CD8-positive, alpha-beta memory T cell (primary cell): Measurements from ENCODE around the gene TCF12. TPM values are rescaled to one million over a fixed set of nuclear protein-coding genes. Genes with fewer than 3 reads are reported as not detected.

ENCODE experiments used
- CTCF ChIA-PET: fragments of 350-600 bp; sonication (Branson Sonifier 250); formaldehyde crosslinking; loops from one replicate; lab custom pipeline; 2021; ENCODE audit warnings: antibody characterized with exemption; lab: Charles Lee
- POLR2A ChIA-PET: fragments of 350-600 bp; sonication (Branson Sonifier 250); formaldehyde crosslinking; loops from one replicate; lab custom pipeline; 2021; ENCODE audit warnings: antibody characterized with exemption; lab: Charles Lee
- DNase-seq, 5 donors: peaks; one replicate each; pipeline versions ENCODE4 v3.0.0 to v3.0.0-alpha.2; 2020 to 2022; ENCODE audit warnings: mixed read lengths in 1 of 5
- H3K27ac ChIP-seq: one replicate; pipeline ENCODE4 v1.7.0; 2013; ENCODE audit warnings: low read depth, mild to moderate bottlenecking, low read length, moderate library complexity
- H3K27me3 ChIP-seq: 2 replicates; pipeline ENCODE4 v1.7.0; 2013; ENCODE audit warnings: low read length, mild to moderate bottlenecking; ENCODE audit not compliant: insufficient read depth, poor library complexity, severe bottlenecking
- H3K36me3 ChIP-seq: 2 replicates; pipeline ENCODE4 v1.7.0; 2013; ENCODE audit warnings: mild to moderate bottlenecking, low read length, moderate library complexity; ENCODE audit not compliant: insufficient read depth
- H3K4me1 ChIP-seq: 2 replicates; pipeline ENCODE4 v1.7.0; 2013; ENCODE audit warnings: mild to moderate bottlenecking, low read length, moderate library complexity; ENCODE audit not compliant: insufficient read depth
- H3K4me3 ChIP-seq: 2 replicates; pipeline ENCODE4 v1.7.0; 2013; ENCODE audit warnings: mild to moderate bottlenecking, low read length
- H3K9me3 ChIP-seq: 2 replicates; pipeline ENCODE4 v1.7.0; 2013; ENCODE audit warnings: mild to moderate bottlenecking, low read length
- H3K27ac Mint-ChIP-seq, 8 donors: one replicate each; pipeline ENCODE4 v1.8.0; 2020 to 2021; ENCODE audit warnings: mixed read lengths in 8 of 8, mild to moderate bottlenecking in 6 of 8, inconsistent platforms in 3 of 8, moderate library complexity in 3 of 8
- H3K27me3 Mint-ChIP-seq, 2 donors: one replicate each; pipeline ENCODE4 v1.8.0; 2020 to 2021; ENCODE audit warnings: mixed read lengths in 2 of 2, mild to moderate bottlenecking in 1 of 2, moderate library complexity in 1 of 2
- H3K36me3 Mint-ChIP-seq, 3 donors: one replicate each; pipeline ENCODE4 v1.8.0; 2020 to 2021; ENCODE audit warnings: mixed read lengths in 3 of 3, inconsistent platforms in 1 of 3, mild to moderate bottlenecking in 1 of 3
- H3K4me1 Mint-ChIP-seq, 3 donors: one replicate each; pipeline ENCODE4 v1.8.0; 2020 to 2021; ENCODE audit warnings: mixed read lengths in 3 of 3, inconsistent platforms in 1 of 3, mild to moderate bottlenecking in 1 of 3
- H3K4me3 Mint-ChIP-seq, 7 donors: one replicate each; pipeline ENCODE4 v1.8.0; 2020 to 2021; ENCODE audit warnings: mixed read lengths in 7 of 7, mild to moderate bottlenecking in 6 of 7, moderate library complexity in 4 of 7, inconsistent platforms in 2 of 7
- H3K9me3 Mint-ChIP-seq, 5 donors: one replicate each; pipeline ENCODE4 v1.8.0; 2020 to 2022; ENCODE audit warnings: mixed read lengths in 5 of 5, mild to moderate bottlenecking in 3 of 5, moderate library complexity in 2 of 5, inconsistent platforms in 1 of 5
- polyA plus RNA-seq: library from polyadenylated mRNA; unstranded; fragments of 300-500 nt; fragmentation: Illumina TruSeq; gene quantifications from one replicate; pipeline ENCODE4 v1.2.3, GENCODE V29; 2021
- total RNA-seq, 2 experiments: library from RNA; stranded (reverse); gene quantifications; one replicate each; pipeline ENCODE4 v1.2.3, GENCODE V29; 2021

Gene TCF12
- total and polyA plus RNA-seq, 3 experiments from 2014 or later, result 54.3 to 79.2 (median 69.9) TPM

DNA sequence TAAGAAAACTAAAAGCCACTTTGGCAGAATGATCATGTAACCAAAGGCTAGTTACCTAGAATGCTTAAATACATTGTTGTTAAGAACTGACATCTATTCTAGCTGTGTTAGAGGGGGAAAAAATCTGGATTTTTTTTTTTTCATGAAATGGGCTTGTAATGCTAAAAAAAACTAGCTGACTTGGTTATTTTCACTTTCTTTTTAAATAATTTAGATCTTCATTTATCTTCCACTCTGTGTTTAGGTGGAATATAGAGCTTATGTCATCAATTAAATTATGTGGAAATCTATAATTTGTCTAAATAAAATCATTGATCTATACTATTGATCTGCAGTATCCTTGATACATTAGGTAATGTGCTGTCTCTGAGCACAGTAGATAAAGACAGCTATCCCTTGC lies 217.4 kb downstream of the TCF12 start:
- peaks cover 13% of the 10 kb centered on the region for H3K4me1 ChIP-seq
- Mint-ChIP-seq H3K4me3 (no peak overlapping the region), H3K27ac (peak overlapping the region in 2 of 8 donors; percentile 10 to 32), H3K9me3 (no peaks in the 10 kb centered on the region), H3K4me1 (peaks cover 39 to 55% (median 53%) of the 10 kb centered on the region in 3 donors), H3K27me3 (no peaks in the 10 kb centered on the region), H3K36me3 (no peaks in the 10 kb centered on the region)
- no peaks in the 10 kb centered on the region for H3K27me3 ChIP-seq
- no peaks in the 10 kb centered on the region for H3K9me3 ChIP-seq
- ChIA-PET CTCF (no interaction called here), POLR2A (no interaction called here)
- H3K27ac ChIP-seq, result no peak overlapping the region
- no peak overlapping the region for H3K4me3 ChIP-seq
- H3K36me3 ChIP-seq, result no peaks in the 10 kb centered on the region
- no peak for DNase-seq

DNA sequence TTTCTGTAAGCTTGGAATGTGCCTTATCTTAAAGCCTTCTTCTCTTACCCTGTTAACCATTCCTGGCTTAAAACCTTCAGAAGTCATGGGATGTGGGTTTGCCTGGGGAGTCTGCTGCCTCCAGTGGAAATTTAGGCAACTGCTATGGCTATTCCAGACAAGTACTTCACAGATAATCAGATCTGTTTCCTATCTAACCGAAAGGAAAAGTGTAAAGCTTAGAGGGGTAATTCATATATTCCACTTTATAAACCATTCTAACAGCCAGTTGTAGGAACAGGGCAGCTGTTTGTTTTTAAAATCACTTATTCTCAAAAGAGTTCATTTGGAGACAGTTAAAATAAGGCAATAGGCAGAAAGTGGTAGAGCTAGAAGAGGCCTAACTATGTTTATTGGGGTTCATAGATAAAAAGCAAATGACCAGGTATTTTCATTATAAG lies 219.9 kb downstream of the TCF12 start:
- DNase-seq, result no peak
- CTCF ChIA-PET, result interaction anchor here (0.8 to 1.2 kb wide), 2 partner anchors 9 to 10 kb away, joined by 3 read pairs; no protein-coding TSS in a partner anchor
- POLR2A ChIA-PET, result no interaction called here
- Histone ChIP-seq H3K9me3 (no peaks in the 10 kb centered on the region), H3K36me3 (no peaks in the 10 kb centered on the region), H3K4me3 (no peak overlapping the region), H3K27ac (no peak overlapping the region), H3K4me1 (peaks cover 12% of the 10 kb centered on the region), H3K27me3 (no peaks in the 10 kb centered on the region)
- Mint-ChIP-seq H3K27me3 (no peaks in the 10 kb centered on the region), H3K4me3 (no peak overlapping the region), H3K27ac (no peak overlapping the region), H3K4me1 (peaks cover 26 to 33% (median 28%) of the 10 kb centered on the region in 3 donors), H3K36me3 (peaks cover 0 to 1% (median 0%) of the 10 kb centered on the region in 3 donors), H3K9me3 (no peaks in the 10 kb centered on the region)

DNA sequence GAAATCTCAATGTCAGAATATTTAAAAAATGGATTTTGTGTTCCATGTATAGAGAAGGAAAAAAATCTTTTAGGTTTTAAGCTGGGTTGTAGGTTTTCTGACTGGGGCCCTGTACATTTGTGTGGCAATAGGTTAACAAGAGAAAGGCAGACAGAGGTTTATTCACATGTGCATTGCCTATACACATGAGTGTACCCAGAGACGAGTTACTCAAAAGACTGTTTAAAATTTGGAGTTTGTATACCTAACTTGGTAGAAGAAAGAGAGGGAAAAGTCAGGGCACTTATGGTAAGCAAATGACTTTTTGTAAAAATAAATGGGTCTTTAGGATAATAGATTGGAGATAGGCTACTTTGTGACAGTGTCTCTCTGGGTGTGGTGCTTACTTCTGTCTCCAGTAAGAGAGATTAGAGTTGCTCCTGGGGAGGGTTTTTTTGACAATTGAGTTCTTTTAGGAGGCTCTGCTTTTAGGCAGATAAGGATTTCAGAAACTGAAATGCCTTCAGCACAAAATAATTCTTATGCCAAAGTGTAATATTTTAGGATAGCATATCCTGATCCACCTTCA lies 225.2 kb downstream of the TCF12 start:
- H3K4me3 Mint-ChIP-seq, result no peak overlapping the region
- no peaks in the 10 kb centered on the region for H3K9me3 Mint-ChIP-seq
- H3K27me3 Mint-ChIP-seq, result no peaks in the 10 kb centered on the region
- Histone ChIP-seq H3K4me3 (no peak overlapping the region), H3K27ac (no peak overlapping the region), H3K4me1 (no peaks in the 10 kb centered on the region), H3K36me3 (no peaks in the 10 kb centered on the region), H3K9me3 (no peaks in the 10 kb centered on the region), H3K27me3 (no peaks in the 10 kb centered on the region)
- ChIA-PET POLR2A (no interaction called here), CTCF (no interaction called here)
- no peak for DNase-seq
- no peak overlapping the region for H3K27ac Mint-ChIP-seq
- peaks cover 4 to 11% (median 9%) of the 10 kb centered on the region in 3 donors for H3K4me1 Mint-ChIP-seq
- peaks cover 0 to 1% (median 0%) of the 10 kb centered on the region in 3 donors for H3K36me3 Mint-ChIP-seq

GRCh38 chr15:57144448-57144847 lies 226.0 kb downstream of the TCF12 start:
- no peak overlapping the region for H3K4me3 ChIP-seq
- Mint-ChIP-seq H3K27me3 (no peaks in the 10 kb centered on the region), H3K4me1 (peaks cover 4 to 11% (median 7%) of the 10 kb centered on the region in 3 donors), H3K27ac (peak overlapping the region in 1 of 8 donors; percentile 36), H3K9me3 (no peaks in the 10 kb centered on the region), H3K36me3 (peaks cover 3 to 5% (median 4%) of the 10 kb centered on the region in 3 donors), H3K4me3 (no peak overlapping the region)
- ChIA-PET CTCF (interaction anchor here (0.9 to 2.0 kb wide), 2 partner anchors 69 to 161 kb away, joined by 3 to 10 read pairs; no protein-coding TSS in a partner anchor), POLR2A (no interaction called here)
- H3K27me3 ChIP-seq, result no peaks in the 10 kb centered on the region
- no peaks in the 10 kb centered on the region for H3K9me3 ChIP-seq
- no peaks in the 10 kb centered on the region for H3K4me1 ChIP-seq
- no peak for DNase-seq
- H3K36me3 ChIP-seq, result no peaks in the 10 kb centered on the region
- no peak overlapping the region for H3K27ac ChIP-seq

DNA sequence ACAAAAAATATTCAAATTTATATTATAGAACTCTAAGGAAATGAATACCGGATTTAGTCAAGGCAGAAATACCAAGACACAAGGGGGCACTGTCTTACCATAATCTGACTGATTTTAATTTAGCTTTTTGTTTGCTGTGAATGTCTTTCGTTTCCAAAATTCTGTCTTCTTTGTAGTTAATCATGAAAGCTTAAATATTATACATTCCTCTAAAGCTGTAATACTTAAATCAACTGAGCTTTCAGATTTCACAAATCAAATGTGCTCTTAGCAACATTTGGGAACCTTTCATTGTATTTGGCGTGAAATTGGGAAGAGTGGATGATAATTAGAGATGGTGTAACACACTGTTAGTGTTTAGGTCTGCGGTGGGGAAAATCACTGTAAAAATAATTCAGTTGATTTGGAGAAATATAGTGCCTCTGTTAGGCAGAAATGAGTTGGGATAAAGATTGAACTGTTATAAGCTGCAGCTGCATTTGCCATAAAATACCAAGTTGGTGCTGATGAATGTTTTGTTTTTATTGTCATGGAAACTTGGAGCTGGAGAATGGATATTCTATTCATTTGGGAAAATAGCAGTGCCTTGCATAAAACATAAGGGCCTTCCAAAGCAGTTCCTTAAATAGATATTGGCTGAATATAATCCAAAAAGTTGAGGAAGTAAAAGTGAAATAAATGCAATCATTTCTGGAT lies 228.2 kb downstream of the TCF12 start:
- H3K4me1 ChIP-seq, result no peaks in the 10 kb centered on the region
- no peaks in the 10 kb centered on the region for H3K36me3 ChIP-seq
- no peaks in the 10 kb centered on the region for H3K27me3 Mint-ChIP-seq
- no peak overlapping the region for H3K4me3 ChIP-seq
- H3K36me3 Mint-ChIP-seq, result peaks cover 10 to 23% (median 18%) of the 10 kb centered on the region in 3 donors
- H3K27me3 ChIP-seq, result no peaks in the 10 kb centered on the region
- CTCF ChIA-PET, result interaction anchor here (0.7 to 1.5 kb wide), 5 partner anchors 67 to 164 kb away, joined by 3 to 14 read pairs (median 4); no protein-coding TSS in a partner anchor
- peak in 1 of 5 donors; percentile 8 for DNase-seq
- POLR2A ChIA-PET, result no interaction called here
- H3K9me3 ChIP-seq, result peaks cover under 1% of the 10 kb centered on the region
- H3K9me3 Mint-ChIP-seq, result peaks cover 0 to 14% (median 6%) of the 10 kb centered on the region in 5 donors
- H3K4me3 Mint-ChIP-seq, result no peak overlapping the region
- H3K4me1 Mint-ChIP-seq, result peaks cover 7 to 8% (median 7%) of the 10 kb centered on the region in 3 donors
- no peak overlapping the region for H3K27ac ChIP-seq
- no peak overlapping the region for H3K27ac Mint-ChIP-seq

GRCh38 chr15:57147621-57148020 lies 229.2 kb downstream of the TCF12 start:
- Mint-ChIP-seq H3K27ac (no peak overlapping the region), H3K9me3 (peaks cover 0 to 23% (median 16%) of the 10 kb centered on the region in 5 donors), H3K36me3 (peaks cover 14 to 32% (median 28%) of the 10 kb centered on the region in 3 donors), H3K4me1 (peaks cover 12 to 15% (median 14%) of the 10 kb centered on the region in 3 donors), H3K27me3 (no peaks in the 10 kb centered on the region), H3K4me3 (no peak overlapping the region)
- H3K9me3 ChIP-seq, result peaks cover 6% of the 10 kb centered on the region
- H3K27me3 ChIP-seq, result no peaks in the 10 kb centered on the region
- DNase-seq, result no peak
- CTCF ChIA-PET, result interaction anchor here (1.2 to 1.5 kb wide), 3 partner anchors 10 to 159 kb away, joined by 3 to 14 read pairs (median 4); no protein-coding TSS in a partner anchor
- H3K27ac ChIP-seq, result no peak overlapping the region
- H3K36me3 ChIP-seq, result peaks cover 9% of the 10 kb centered on the region
- H3K4me1 ChIP-seq, result no peaks in the 10 kb centered on the region
- POLR2A ChIA-PET, result no interaction called here
- H3K4me3 ChIP-seq, result no peak overlapping the region

- no peak for DNase-seq
- peaks cover 6% of the 10 kb centered on the region for H3K9me3 ChIP-seq
- peaks cover 9% of the 10 kb centered on the region for H3K36me3 ChIP-seq
- Mint-ChIP-seq H3K9me3 (peaks cover 0 to 25% (median 18%) of the 10 kb centered on the region in 5 donors), H3K36me3 (peaks cover 19 to 39% (median 29%) of the 10 kb centered on the region in 3 donors), H3K27ac (no peak overlapping the region), H3K27me3 (no peaks in the 10 kb centered on the region), H3K4me1 (peaks cover 16 to 21% (median 20%) of the 10 kb centered on the region in 3 donors), H3K4me3 (no peak overlapping the region)
- H3K27me3 ChIP-seq, result no peaks in the 10 kb centered on the region
- ChIA-PET CTCF (interaction anchor here (1.2 kb wide), 2 partner anchors 10 to 158 kb away, joined by 3 read pairs; no protein-coding TSS in a partner anchor), POLR2A (no interaction called here)
- no peak overlapping the region for H3K4me3 ChIP-seq
- no peaks in the 10 kb centered on the region for H3K4me1 ChIP-seq
- H3K27ac ChIP-seq, result no peak overlapping the region
These were observed 229.8 kb downstream of the TCF12 start for GRCh38 chr15:57148262-57148661.

DNA sequence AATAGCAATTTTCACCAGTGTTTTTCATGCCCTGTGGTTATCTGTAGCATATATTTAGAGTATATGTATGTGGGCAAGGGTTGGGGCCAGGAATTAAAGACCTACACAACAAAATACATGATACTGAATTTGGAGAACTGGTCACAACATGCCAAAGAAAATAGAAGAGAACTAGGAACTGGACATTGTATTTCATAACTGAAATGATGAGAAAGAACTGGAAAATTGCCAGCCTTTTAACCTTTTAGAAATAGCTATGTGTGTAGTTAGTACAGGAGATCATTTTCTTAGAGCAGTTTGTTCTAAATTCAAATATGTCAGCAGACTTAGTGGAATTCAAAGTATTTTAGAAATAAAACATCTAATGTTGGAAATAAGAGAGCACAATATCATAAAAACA lies 230.8 kb downstream of the TCF12 start:
- CTCF ChIA-PET, result interaction anchor here (1.2 kb wide), 1 partner anchor 157 kb away, joined by 3 read pairs; no protein-coding TSS in a partner anchor

More for the DNA sequence above, 230.8 kb downstream of the TCF12 start:
- POLR2A ChIA-PET, result no interaction called here
- H3K27ac Mint-ChIP-seq, result no peak overlapping the region
- H3K36me3 ChIP-seq, result peaks cover 9% of the 10 kb centered on the region
- H3K9me3 ChIP-seq, result peaks cover 6% of the 10 kb centered on the region
- H3K4me3 ChIP-seq, result no peak overlapping the region
- no peak overlapping the region for H3K4me3 Mint-ChIP-seq
- no peaks in the 10 kb centered on the region for H3K27me3 ChIP-seq
- H3K4me1 ChIP-seq, result no peaks in the 10 kb centered on the region
- H3K36me3 Mint-ChIP-seq, result peaks cover 19 to 44% (median 31%) of the 10 kb centered on the region in 3 donors
- no peak for DNase-seq
- peaks cover 19 to 26% (median 21%) of the 10 kb centered on the region in 3 donors for H3K4me1 Mint-ChIP-seq
- no peak overlapping the region for H3K27ac ChIP-seq
- no peaks in the 10 kb centered on the region for H3K27me3 Mint-ChIP-seq
- peaks cover 0 to 25% (median 18%) of the 10 kb centered on the region in 5 donors for H3K9me3 Mint-ChIP-seq
